HCT116 (cell line): ENCODE data around the gene PM20D1.

Experiments used
- CEBPB ChIP-seq: IDR thresholded peaks from 2 replicates; pipeline ENCODE4 v1.6.1; 2012; ENCODE audit warnings: low read depth
- CTCF ChIP-seq, 3 experiments: fragments of 200-600 bp in 1 of 3; sonication (generic) in 1 of 3; IDR thresholded peaks in 2 of 3; conservative IDR thresholded peaks in 1 of 3; 2 replicates each; pipeline ENCODE4 v1.5.1; 2012 to 2017; ENCODE audit warnings: low read depth in 2 of 3, low read length in 2 of 3, antibody characterized with exemption in 1 of 3, borderline replicate concordance in 1 of 3, control low read depth in 1 of 3, mild to moderate bottlenecking in 1 of 3, mixed read lengths in 1 of 3, mixed run types in 1 of 3, moderate library complexity in 1 of 3; ENCODE audit not compliant: insufficient read depth in 1 of 3
- EGR1 ChIP-seq: IDR thresholded peaks from 2 replicates; pipeline ENCODE4 v1.6.1; 2012; ENCODE audit warnings: low read depth
- EZH2 ChIP-seq: fragments of 200-600 bp; sonication (generic); IDR thresholded peaks from 2 replicates; pipeline ENCODE4 v1.6.1; 2017; ENCODE audit warnings: antibody characterized with exemption, mixed run types
- EZH2phosphoT487 ChIP-seq: fragments of 200-600 bp; IDR thresholded peaks from 2 replicates; pipeline ENCODE4 v1.6.1; 2018; ENCODE audit warnings: antibody characterized with exemption, borderline replicate concordance
- POLR2A ChIP-seq: IDR thresholded peaks from 2 replicates; pipeline ENCODE4 v1.7.0; 2011; ENCODE audit warnings: borderline replicate concordance; ENCODE audit not compliant: insufficient read depth, insufficient read length; ENCODE audit errors: extremely low read depth
- POLR2AphosphoS5 ChIP-seq: IDR thresholded peaks from 2 replicates; pipeline ENCODE4 v1.6.1; 2011; ENCODE audit warnings: mild to moderate bottlenecking, low read depth, low read length, moderate library complexity
- SP1 ChIP-seq: IDR thresholded peaks from 2 replicates; pipeline ENCODE4 v1.6.1; 2012; ENCODE audit warnings: low read depth
- ZNF274 ChIP-seq: fragments of 200-500 bp; sonication (Bioruptor generic); IDR thresholded peaks from 2 replicates; pipeline ENCODE4 v1.6.1; 2014; ENCODE audit warnings: mild to moderate bottlenecking, low read depth, low read length, inconsistent platforms

GRCh38 chr1:205812878-205813754 lies 36.8 kb downstream of the PM20D1 start, which contains the start of gene SLC41A1:
- TF ChIP-seq POLR2A (peak; percentile 68), CEBPB (no peak), EZH2 (no peak), CTCF (IDR thresholded peaks at IDR 0.05 in 2 of 3, conservative IDR thresholded peaks at IDR 0.05 in 1 of 3; ENCODE audit: borderline replicate concordance in 1 of 3, insufficient read depth in 1 of 3, low read depth in 2 of 3, low read length in 2 of 3) (no peak), EZH2phosphoT487 (no peak), POLR2AphosphoS5 (peak; percentile 92), ZNF274 (no peak), SP1 (peak; percentile 93), EGR1 (peak; percentile 58; the same call in 1 of the 2 replicates)
